Cerebellar nuclear complex (tissue), 1 donor: ENCODE measurements around the gene MCC.

Experiments
- DNase-seq, 2 experiments: peaks; one replicate each; lab custom pipeline; 2025; lab: John Stamatoyannopoulos, UW

The MCC gene

DNA sequence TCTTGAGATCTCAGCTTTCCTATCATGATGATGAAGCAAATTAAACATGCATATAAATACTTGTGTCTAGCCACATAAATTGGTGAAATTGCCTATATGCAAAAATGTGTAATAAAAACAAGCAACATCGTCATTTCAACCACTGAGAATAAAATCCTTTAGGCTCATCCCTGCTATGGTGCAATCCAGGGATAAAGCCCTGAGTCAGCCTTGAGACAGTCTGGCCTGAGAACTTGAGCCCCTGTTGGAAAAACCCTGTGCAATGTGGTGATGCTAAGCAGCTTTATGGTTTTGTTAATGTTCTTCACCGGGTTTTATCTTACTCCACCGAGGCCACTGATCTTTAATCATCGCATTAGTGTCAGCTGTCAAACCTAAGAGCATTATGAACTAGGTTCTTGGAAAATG lies 341.1 kb downstream of the MCC start:
- no peak for DNase-seq

DNA sequence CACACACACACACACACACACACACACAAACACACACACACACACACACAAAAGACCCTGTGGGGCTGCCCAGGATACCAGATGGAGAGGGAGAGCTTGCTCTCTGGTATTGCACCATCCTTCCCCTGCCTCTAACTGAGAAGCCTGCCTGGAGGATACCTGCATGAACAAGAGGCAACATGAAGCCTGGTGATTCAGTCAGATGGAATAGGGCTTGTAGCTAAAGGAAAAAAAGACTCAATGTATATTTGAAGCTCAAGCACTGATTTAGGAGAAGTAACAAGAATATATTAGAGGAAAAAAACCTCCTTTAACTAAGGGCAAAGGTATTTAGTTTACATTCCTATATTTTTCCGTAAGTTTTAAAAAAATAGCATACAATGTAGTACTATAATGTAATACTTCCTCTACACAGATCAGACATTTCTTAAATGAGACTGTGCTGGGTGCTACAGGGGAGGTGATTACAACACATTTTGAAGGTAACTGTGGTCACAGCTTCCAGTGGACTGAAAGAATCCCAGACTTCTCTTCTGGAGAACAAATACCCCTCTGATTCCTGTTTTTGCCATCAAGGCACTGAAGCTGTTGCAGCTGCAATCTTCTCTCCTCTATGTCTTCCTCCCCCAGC lies 342.4 kb downstream of the MCC start:
- no peak for DNase-seq

DNA sequence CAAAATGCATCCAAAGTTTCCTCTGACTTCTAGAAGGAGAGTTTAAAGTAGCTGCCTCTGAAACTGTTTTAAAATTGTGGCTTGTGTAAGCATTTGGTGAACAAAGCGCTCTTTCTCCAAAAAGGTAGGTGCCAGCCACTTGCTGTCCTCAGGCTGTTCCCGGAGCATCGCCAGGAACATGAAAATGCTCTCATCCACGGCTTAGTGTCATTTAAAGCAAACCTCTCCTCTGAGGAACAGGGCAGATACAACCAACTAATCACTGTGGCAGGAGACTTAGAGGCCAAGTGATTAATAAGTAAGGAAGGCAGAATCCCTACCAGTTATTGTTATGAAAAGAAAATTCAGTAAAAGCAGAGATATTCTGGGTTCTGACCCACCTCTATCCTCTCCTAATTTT lies 346.1 kb downstream of the MCC start:
- no peak for DNase-seq

DNA sequence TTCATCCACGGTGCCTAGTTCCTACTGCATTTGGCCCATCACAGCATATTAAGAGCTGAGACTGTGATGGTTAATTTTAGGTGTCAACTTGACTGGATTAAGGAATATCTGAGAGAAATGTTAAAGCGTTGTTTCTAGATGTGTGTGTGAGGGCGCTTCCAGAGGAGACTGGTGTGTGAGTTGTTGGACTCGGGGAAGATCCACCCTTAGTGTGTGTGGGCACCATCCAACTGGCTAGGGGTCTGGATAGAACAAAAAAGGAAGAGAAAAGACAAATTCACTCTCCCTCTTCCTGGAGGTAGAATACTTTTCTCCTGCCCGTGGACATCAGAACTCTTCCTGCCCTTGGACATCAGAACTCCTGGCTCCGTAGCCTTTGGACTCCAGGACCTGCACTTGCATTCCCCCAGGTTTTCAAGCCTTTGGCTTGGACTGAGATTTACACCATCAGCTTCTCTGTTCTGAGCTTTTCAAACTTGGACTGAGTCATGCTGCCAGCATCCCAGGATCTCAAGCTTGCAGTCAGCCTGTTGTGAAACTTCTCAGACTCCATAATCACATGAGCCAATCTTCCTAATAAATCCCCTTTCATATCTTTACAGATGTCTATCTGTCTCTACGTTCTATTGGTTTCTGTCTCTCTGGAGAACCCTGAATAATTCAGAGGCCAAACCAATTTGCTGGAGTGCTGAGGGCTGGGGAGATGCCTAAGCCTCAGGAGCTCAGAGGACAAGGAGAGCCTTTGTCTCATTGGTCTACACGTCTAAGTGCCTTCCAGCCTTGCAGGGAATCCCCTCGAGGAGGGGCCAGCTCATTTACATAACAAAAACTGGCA lies 347.2 kb downstream of the MCC start:
- no peak for DNase-seq

GRCh38 chr5:113133211-113133975 lies 354.9 kb downstream of the MCC start:
- no peak for DNase-seq

DNA sequence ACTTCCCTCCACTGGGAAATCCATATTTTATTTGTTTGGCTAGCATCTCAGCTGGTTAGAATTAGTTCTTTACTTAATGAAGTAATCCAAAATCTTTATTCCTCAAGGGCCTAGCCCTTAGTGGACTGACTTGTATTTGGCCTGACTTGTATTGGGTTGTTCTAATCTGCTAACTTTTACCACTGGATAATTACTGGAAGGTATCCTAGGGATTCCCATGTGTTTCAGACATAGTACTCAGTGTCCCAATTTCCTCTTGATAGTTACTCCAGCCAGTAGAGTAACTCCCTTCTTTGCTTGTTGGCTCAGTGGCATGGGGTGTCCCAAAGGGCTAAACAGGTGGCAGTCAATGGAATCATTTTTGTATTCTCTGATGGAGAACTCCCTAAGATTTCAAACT lies 355.7 kb downstream of the MCC start:
- no peak for DNase-seq

DNA sequence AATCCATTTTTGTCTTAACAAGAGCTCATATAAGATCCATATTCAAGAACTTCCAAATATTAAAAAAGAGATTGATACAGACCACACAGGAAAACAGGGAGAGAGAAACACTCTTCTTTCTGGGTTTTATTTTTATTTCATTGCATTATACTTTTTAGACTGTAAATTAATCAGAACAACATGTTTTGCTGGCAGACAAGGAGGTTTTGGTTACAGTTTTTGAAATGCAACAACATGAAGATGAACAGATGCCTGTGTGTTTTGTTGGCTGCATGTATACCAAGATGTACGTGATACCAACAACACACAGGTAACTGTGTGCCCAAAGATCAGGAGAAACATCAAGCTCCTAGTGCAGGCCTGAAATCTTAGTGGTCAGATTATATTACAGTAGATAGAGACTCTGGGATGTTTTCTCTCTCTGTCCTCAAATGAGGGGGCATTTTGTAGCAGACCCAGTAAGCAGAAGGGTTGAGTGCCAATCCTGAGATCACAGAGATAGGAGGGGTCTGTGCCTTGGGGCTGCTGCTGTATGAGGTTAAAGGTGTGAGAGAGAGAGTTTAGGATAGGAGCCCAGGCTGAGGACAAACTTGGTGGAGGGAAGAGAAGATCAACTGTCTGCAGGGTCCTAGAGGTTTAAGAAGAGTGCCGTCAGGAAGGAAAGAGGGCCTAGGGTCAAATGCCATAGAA lies 359.5 kb downstream of the MCC start:
- DNase-seq = no peak

- no peak for DNase-seq
Measured at GRCh38 chr5:113128082-113128481, 360.2 kb downstream of the MCC start.

DNA sequence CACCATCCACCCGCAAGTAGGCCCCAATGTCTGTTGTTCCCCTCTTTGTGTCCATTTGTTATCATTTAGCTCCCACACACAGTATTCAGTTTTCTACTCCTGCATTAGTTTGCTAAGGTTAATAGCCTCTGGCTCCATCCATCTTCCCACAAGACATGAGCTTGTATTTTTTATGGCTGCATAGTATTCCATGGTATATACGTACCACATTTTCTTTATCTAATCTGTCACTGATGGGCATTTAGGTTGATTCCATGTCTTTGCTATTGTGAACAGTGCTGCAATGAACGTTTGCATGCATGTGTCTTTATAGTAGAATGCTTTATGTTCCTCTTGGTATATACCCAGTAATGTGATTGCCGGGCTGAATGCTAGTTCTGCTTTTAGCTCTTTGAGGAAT lies 361.2 kb downstream of the MCC start:
- no peak for DNase-seq

GRCh38 chr5:113125371-113125770 lies 362.9 kb downstream of the MCC start:
- no peak for DNase-seq

- DNase-seq = no peak
Measured at GRCh38 chr5:113124914-113125313, 363.3 kb downstream of the MCC start.

- no peak for DNase-seq
Measured at GRCh38 chr5:113124265-113124664, 364.0 kb downstream of the MCC start.

DNA sequence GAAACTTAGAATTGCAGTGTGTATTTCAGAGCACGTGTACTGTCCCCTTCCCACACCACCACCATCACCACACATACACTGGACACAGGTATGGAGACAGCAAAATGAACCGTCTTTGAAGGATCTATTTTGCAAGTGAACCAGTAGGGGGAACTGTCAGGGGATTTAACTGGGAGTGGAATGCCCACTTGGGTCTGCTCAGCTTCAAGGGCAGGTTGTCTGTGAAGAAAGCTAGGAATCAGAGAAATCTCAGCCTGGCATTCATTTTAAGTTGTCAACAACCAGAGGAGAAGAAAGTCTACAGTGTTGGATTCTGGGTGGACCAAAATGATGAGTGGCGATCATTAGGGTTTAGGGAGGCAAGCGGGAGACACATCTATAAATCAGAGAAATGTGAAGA lies 364.6 kb downstream of the MCC start:
- DNase-seq = no peak

- DNase-seq = no peak
Measured at GRCh38 chr5:113122053-113122452, 366.2 kb downstream of the MCC start.

DNA sequence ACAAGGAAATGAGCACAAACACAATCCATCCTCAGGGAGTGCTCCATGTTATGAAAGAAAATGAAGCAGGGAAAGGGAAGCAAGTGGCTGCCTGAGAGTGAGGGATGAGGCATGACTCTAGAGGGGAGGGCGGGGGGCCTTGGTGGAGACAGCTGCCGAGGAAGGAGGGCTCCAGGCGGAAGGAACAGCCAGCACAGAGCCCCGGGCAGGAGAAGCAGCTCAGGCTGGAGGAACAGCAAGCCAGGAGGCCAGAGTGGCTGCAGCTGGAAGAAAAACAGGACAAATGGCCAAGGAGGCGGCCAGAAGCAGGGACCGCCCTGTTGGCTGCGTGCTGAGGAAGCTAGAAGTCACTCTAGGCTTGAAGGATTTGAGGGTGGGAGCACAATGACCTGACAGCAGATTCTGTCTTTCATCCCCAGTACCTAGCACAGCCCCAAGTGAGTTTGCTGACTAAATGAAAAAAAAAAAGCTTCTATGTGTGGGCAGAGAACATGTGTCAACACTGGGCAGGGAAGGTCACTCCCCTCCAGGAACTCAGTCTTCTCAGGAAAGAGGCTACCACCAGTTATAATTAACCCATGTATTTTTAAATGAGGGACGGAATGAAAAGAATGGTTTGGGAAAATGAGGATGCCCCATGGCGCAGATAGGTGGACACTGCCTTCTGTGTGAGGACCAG lies 368.9 kb downstream of the MCC start:
- no peak for DNase-seq

- no peak for DNase-seq
Measured at GRCh38 chr5:113118765-113119164, 369.5 kb downstream of the MCC start.

- no peak for DNase-seq
Measured at GRCh38 chr5:113118298-113118697, 370.0 kb downstream of the MCC start.

GRCh38 chr5:113117543-113118115 lies 370.6 kb downstream of the MCC start:
- no peak for DNase-seq

GRCh38 chr5:113115956-113116355 lies 372.3 kb downstream of the MCC start:
- DNase-seq = no peak

GRCh38 chr5:113115061-113115460 lies 373.2 kb downstream of the MCC start:
- no peak for DNase-seq

DNA sequence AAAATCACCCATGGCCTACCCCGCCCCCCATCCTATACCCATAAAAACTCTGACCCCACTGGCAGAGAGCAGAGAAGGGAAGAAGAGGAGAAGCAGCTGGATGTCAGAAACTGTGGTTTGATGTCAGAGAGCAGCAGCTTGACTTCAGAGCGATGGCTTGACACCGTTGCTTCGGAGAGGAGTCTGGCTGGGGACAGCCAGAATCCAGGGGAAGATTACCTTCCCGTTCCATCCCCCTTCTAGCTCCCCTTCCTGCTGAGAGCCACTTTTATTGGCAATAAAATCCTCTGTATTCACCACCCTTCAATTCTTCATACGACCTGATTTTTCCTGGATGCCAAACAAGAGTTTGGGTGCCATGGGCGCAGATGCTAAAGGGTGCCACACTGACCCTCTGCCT lies 373.7 kb downstream of the MCC start:
- no peak for DNase-seq
